ENCODE results near the gene PHOSPHO2. TPM values are rescaled to one million over a fixed set of nuclear protein-coding genes. Genes with fewer than 3 reads are reported as not detected.

The PHOSPHO2 gene
- total RNA-seq, 1 donor from 2014 or later = 9.6 TPM

DNA sequence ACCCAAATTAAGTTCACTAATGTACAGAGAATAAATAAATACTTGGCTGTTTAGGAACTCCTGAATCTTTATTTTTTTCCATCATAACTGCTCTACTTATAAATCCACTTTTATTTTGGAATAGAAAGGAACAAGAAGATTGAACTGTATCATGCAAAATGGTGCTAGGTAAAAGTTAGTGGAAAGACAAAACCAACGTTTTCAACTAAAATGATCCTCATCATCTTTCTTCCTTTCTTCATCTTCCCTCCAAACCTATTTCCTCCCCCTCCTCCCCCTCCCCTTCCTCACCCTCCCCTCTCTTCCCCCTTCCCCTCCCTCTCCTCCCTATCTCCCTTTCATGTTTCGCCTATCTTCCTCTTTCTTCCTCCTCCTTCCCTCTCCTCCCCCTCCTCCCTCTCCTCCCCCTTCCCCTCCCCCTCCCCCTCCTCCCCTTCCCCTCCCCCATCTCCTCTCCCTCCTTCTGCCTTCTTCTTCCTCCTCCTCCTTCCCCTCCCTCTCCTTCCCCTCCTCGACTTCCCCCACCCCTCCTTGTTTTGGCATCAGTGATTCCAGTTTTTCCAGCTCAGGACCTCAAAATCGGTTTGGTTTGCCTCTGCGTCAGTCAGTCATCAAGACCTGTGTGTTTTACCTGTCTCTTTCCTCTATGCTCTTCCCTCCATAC, 44.4 kb downstream of the PHOSPHO2 start:
- peaks cover 4% of the 10 kb centered on the region for H3K9me3 Mint-ChIP-seq (ENCODE audit: unreplicated experiment)
- DNase-seq = no peak
- TF ChIP-seq, protein P1, sequence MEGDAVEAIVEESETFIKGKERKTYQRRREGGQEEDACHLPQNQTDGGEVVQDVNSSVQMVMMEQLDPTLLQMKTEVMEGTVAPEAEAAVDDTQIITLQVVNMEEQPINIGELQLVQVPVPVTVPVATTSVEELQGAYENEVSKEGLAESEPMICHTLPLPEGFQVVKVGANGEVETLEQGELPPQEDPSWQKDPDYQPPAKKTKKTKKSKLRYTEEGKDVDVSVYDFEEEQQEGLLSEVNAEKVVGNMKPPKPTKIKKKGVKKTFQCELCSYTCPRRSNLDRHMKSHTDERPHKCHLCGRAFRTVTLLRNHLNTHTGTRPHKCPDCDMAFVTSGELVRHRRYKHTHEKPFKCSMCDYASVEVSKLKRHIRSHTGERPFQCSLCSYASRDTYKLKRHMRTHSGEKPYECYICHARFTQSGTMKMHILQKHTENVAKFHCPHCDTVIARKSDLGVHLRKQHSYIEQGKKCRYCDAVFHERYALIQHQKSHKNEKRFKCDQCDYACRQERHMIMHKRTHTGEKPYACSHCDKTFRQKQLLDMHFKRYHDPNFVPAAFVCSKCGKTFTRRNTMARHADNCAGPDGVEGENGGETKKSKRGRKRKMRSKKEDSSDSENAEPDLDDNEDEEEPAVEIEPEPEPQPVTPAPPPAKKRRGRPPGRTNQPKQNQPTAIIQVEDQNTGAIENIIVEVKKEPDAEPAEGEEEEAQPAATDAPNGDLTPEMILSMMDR (IDR thresholded peaks at IDR 0.05; ENCODE audit: partially characterized antibody, unreplicated experiment) = no peak
- no peak overlapping the region for H3K27ac Mint-ChIP-seq (ENCODE audit: unreplicated experiment)
- peaks cover 6% of the 10 kb centered on the region for H3K27me3 Mint-ChIP-seq (ENCODE audit: unreplicated experiment)
- no peak overlapping the region for H3K4me3 Mint-ChIP-seq (ENCODE audit: unreplicated experiment)
- H3K36me3 Mint-ChIP-seq (ENCODE audit: unreplicated experiment) = peaks cover 7% of the 10 kb centered on the region
- H3K4me1 Mint-ChIP-seq (ENCODE audit: low read depth, unreplicated experiment) = peaks cover 26% of the 10 kb centered on the region

DNA sequence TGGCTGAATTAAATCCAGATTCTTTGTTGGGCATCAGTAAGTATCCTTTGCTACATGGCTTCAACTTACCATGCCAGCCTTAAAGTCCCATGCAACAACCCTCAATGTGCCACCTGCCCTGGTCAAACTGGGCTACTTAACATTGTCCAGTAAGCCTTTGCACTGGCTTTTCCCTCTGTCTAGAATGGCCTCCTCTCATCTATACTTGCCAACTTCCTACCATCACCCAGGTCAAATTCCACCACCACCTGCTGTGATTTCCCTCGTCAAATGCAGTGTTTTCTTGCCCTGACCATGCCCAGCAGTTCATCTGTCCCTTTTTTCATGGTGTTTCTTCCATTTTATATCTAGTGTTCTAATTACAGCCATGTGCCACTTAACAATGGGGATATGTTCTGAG, 45.1 kb downstream of the PHOSPHO2 start:
- peaks cover 26% of the 10 kb centered on the region for H3K4me1 Mint-ChIP-seq (ENCODE audit: low read depth, unreplicated experiment)
- TF ChIP-seq, protein P1 (IDR thresholded peaks at IDR 0.05; ENCODE audit: partially characterized antibody, unreplicated experiment) = no peak
- H3K27me3 Mint-ChIP-seq (ENCODE audit: unreplicated experiment) = peaks cover 6% of the 10 kb centered on the region
- DNase-seq = no peak
- H3K36me3 Mint-ChIP-seq (ENCODE audit: unreplicated experiment) = peaks cover 10% of the 10 kb centered on the region
- H3K27ac Mint-ChIP-seq (ENCODE audit: unreplicated experiment) = peak overlapping the region; percentile 41
- peak overlapping the region; percentile 40 for H3K4me3 Mint-ChIP-seq (ENCODE audit: unreplicated experiment)
- peaks cover 4% of the 10 kb centered on the region for H3K9me3 Mint-ChIP-seq (ENCODE audit: unreplicated experiment)

DNA sequence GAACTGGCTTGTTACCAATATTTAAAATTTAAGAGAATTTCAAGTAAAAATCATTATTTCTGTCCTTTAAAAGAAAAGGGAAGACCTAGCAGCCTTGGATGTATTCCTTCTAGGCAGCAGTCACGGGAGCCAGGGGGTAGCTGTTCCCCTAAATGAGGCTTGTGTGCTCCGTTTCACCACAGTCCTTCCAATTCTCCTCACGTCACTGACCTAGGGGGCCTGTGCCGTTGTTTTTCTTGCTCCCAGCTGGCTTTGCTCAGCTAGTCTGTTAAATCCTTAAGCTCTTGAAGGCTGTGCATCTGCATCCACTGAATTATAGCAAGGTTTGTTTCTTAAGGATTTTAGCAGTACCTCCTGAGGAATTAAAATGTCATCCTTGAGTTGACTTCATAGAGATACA, 49.3 kb downstream of the PHOSPHO2 start:
- H3K27ac Mint-ChIP-seq (ENCODE audit: unreplicated experiment) = no peak overlapping the region
- no peaks in the 10 kb centered on the region for H3K9me3 Mint-ChIP-seq (ENCODE audit: unreplicated experiment)
- no peak overlapping the region for H3K4me3 Mint-ChIP-seq (ENCODE audit: unreplicated experiment)
- H3K4me1 Mint-ChIP-seq (ENCODE audit: low read depth, unreplicated experiment) = peaks cover 8% of the 10 kb centered on the region
- peaks cover 3% of the 10 kb centered on the region for H3K27me3 Mint-ChIP-seq (ENCODE audit: unreplicated experiment)
- peaks cover 19% of the 10 kb centered on the region for H3K36me3 Mint-ChIP-seq (ENCODE audit: unreplicated experiment)
- no peak for DNase-seq
- TF ChIP-seq, protein P1 (IDR thresholded peaks at IDR 0.05; ENCODE audit: partially characterized antibody, unreplicated experiment) = no peak

DNA sequence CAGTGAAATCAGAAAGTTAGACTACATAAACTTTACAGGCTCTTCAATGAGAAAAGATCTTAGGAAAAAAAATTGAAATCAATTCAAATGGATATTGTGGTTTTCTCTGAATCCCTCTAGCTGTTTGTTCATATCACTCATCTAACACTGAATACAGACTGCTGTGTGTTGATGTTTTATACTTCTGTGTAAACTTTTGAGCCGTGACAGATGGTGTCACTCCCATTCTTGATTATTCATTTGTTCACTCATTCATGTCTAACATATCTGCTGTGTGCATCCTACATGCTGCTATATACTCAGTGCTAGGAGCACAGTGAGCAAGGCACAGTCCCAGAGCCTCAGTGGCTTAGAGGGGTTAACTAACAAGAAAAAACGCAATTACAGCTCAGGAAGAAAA, 52.0 kb downstream of the PHOSPHO2 start:
- Mint-ChIP-seq H3K9me3 (ENCODE audit: unreplicated experiment) (peaks cover 1% of the 10 kb centered on the region), H3K4me1 (ENCODE audit: low read depth, unreplicated experiment) (no peaks in the 10 kb centered on the region), H3K4me3 (ENCODE audit: unreplicated experiment) (no peak overlapping the region), H3K36me3 (ENCODE audit: unreplicated experiment) (peaks cover 16% of the 10 kb centered on the region), H3K27me3 (ENCODE audit: unreplicated experiment) (no peaks in the 10 kb centered on the region), H3K27ac (ENCODE audit: unreplicated experiment) (no peak overlapping the region)
- DNase-seq = no peak
- TF ChIP-seq, protein P1 (IDR thresholded peaks at IDR 0.05; ENCODE audit: partially characterized antibody, unreplicated experiment) = no peak

DNA sequence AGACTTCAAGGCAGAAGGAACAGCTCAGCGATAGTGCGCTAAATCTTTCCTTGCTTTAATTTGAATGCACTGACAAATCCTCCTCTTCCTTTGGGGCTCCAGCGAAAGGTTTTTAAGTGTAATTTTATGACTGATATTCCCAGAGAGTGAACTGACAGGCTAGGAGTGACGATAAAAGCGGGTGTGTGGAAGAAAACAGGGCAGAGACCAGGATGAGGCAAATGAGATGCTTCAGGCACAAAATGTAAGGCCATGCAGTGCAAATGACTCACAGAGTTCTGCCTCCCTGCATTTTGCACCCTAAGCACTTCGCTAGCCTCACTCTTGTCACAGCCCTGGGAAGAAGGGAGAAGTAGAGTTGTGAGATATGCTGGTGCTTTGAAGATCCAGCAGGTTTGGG, 54.0 kb downstream of the PHOSPHO2 start:
- peaks cover 16% of the 10 kb centered on the region for H3K36me3 Mint-ChIP-seq (ENCODE audit: unreplicated experiment)
- no peak overlapping the region for H3K4me3 Mint-ChIP-seq (ENCODE audit: unreplicated experiment)
- peaks cover 1% of the 10 kb centered on the region for H3K9me3 Mint-ChIP-seq (ENCODE audit: unreplicated experiment)
- TF ChIP-seq, protein P1 (IDR thresholded peaks at IDR 0.05; ENCODE audit: partially characterized antibody, unreplicated experiment) = no peak
- H3K27ac Mint-ChIP-seq (ENCODE audit: unreplicated experiment) = no peak overlapping the region
- no peaks in the 10 kb centered on the region for H3K27me3 Mint-ChIP-seq (ENCODE audit: unreplicated experiment)
- H3K4me1 Mint-ChIP-seq (ENCODE audit: low read depth, unreplicated experiment) = no peaks in the 10 kb centered on the region
- no peak for DNase-seq
